ENCODE results near the gene DNAH10.
"Not testable (repeated sequence)": the region's sequence is repeated elsewhere in the genome, so short reads cannot be mapped to it uniquely, and the experiment has no call there.

DNAH10 gene

DNA sequence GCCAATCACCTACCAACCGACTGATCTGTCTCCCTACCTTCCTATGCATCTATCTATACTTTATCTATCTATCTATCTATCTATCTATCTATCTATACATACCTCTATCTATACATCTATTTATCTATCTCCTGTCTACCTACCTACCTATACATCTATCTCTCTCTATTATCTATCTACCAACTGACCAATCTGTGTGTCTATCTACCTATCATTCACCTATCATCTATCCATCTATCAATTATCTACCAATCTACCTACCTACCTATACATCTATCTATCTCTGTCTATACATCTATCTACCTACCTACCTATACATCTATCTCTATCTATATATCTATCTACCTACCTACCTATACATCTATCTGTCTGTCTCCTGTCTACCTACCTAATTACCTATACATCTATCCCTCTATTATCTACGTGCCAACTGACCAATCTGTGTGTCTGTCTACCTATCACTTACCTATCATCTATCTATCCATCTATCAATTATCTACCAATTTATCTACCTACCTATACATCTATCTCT lies 3.5 kb downstream of the DNAH10 start:
- H3K4me3 ChIP-seq (ENCODE audit: low read depth, low read length): no peak overlapping the region
- no peaks in the 10 kb centered on the region for H3K36me3 ChIP-seq (ENCODE audit: control insufficient read depth, insufficient read depth, low read length)
- peaks cover 6% of the 10 kb centered on the region; the same call in 1 of the 2 replicates for H3K4me1 ChIP-seq (ENCODE audit: control insufficient read depth, insufficient read depth, low read length)
- peaks cover 3% of the 10 kb centered on the region for H3K27me3 ChIP-seq (ENCODE audit: control insufficient read depth, insufficient read depth, low read length)
- H3K9ac ChIP-seq (ENCODE audit: low read depth, low read length): no peak overlapping the region
- H3K9me3 ChIP-seq (ENCODE audit: control insufficient read depth, insufficient read depth, low read length): no peaks in the 10 kb centered on the region
- no peak overlapping the region for H3K27ac ChIP-seq (ENCODE audit: low read depth, low read length)

GRCh38 chr12:123767613-123768012 lies 5.5 kb downstream of the DNAH10 start:
- H3K9ac ChIP-seq (ENCODE audit: low read depth, low read length): no peak overlapping the region
- peaks cover under 1% of the 10 kb centered on the region for H3K27me3 ChIP-seq (ENCODE audit: control insufficient read depth, insufficient read depth, low read length)
- no peaks in the 10 kb centered on the region for H3K9me3 ChIP-seq (ENCODE audit: control insufficient read depth, insufficient read depth, low read length)
- no peaks in the 10 kb centered on the region for H3K36me3 ChIP-seq (ENCODE audit: control insufficient read depth, insufficient read depth, low read length)
- H3K4me3 ChIP-seq (ENCODE audit: low read depth, low read length): no peak overlapping the region
- H3K4me1 ChIP-seq (ENCODE audit: control insufficient read depth, insufficient read depth, low read length): no peaks in the 10 kb centered on the region
- H3K27ac ChIP-seq (ENCODE audit: low read depth, low read length): no peak overlapping the region

DNA sequence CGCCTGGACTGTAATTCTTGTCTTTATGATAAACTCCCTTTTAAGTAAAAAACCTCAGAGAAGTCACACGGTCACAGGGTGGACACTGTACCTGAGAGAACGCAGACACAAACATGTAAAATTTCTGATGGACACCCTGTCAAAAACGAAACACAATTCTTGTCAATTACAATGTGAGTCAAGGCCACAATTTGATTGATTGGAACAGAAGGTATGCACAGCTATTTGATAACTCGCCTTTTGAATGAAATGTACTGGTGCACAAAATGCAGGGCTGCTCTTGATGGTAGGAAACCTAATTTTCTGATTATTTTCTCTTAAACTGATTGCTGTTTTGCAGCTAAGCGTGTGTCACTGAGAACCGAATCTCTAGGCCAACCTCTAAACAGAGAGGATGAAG lies 9.2 kb downstream of the DNAH10 start:
- H3K27me3 ChIP-seq (ENCODE audit: control insufficient read depth, insufficient read depth, low read length): no peaks in the 10 kb centered on the region
- H3K4me1 ChIP-seq (ENCODE audit: control insufficient read depth, insufficient read depth, low read length): no peaks in the 10 kb centered on the region
- H3K36me3 ChIP-seq (ENCODE audit: control insufficient read depth, insufficient read depth, low read length): no peaks in the 10 kb centered on the region
- no peak overlapping the region for H3K27ac ChIP-seq (ENCODE audit: low read depth, low read length)
- H3K4me3 ChIP-seq (ENCODE audit: low read depth, low read length): no peak overlapping the region
- H3K9ac ChIP-seq (ENCODE audit: low read depth, low read length): no peak overlapping the region
- H3K9me3 ChIP-seq (ENCODE audit: control insufficient read depth, insufficient read depth, low read length): no peaks in the 10 kb centered on the region

- H3K27ac ChIP-seq (ENCODE audit: low read depth, low read length): no peak overlapping the region
- H3K9ac ChIP-seq (ENCODE audit: low read depth, low read length): no peak overlapping the region
- no peaks in the 10 kb centered on the region for H3K36me3 ChIP-seq (ENCODE audit: control insufficient read depth, insufficient read depth, low read length)
- H3K4me1 ChIP-seq (ENCODE audit: control insufficient read depth, insufficient read depth, low read length): no peaks in the 10 kb centered on the region
- no peak overlapping the region for H3K4me3 ChIP-seq (ENCODE audit: low read depth, low read length)
- no peaks in the 10 kb centered on the region for H3K9me3 ChIP-seq (ENCODE audit: control insufficient read depth, insufficient read depth, low read length)
- H3K27me3 ChIP-seq (ENCODE audit: control insufficient read depth, insufficient read depth, low read length): no peaks in the 10 kb centered on the region
Measured at GRCh38 chr12:123772074-123772473, 10.0 kb downstream of the DNAH10 start.

GRCh38 chr12:123773375-123773774 lies 11.3 kb downstream of the DNAH10 start:
- no peaks in the 10 kb centered on the region for H3K36me3 ChIP-seq (ENCODE audit: control insufficient read depth, insufficient read depth, low read length)
- no peaks in the 10 kb centered on the region for H3K4me1 ChIP-seq (ENCODE audit: control insufficient read depth, insufficient read depth, low read length)
- no peaks in the 10 kb centered on the region for H3K9me3 ChIP-seq (ENCODE audit: control insufficient read depth, insufficient read depth, low read length)
- H3K27ac ChIP-seq (ENCODE audit: low read depth, low read length): no peak overlapping the region
- no peak overlapping the region for H3K4me3 ChIP-seq (ENCODE audit: low read depth, low read length)
- no peak overlapping the region for H3K9ac ChIP-seq (ENCODE audit: low read depth, low read length)
- H3K27me3 ChIP-seq (ENCODE audit: control insufficient read depth, insufficient read depth, low read length): no peaks in the 10 kb centered on the region

DNA sequence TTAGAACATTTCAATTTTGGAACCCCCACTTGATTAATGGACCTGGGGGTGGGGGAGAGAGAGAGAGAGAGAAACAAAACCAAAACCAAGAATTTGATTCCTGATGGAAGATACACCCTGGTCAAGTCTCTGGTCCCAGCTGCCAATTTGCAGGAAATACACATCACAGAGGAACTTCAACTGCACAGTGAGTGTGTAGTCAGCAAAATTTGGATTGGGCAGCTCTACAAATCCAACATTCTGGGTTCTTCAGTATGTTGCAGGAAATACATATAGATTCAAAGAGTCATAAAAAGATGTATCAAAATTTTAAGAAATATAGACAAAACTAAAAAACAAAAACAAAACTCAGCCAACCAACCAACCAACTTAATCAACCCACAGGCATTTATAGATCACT lies 17.4 kb downstream of the DNAH10 start:
- Histone ChIP-seq H3K27me3 (ENCODE audit: control insufficient read depth, insufficient read depth, low read length) (no peaks in the 10 kb centered on the region), H3K4me3 (ENCODE audit: low read depth, low read length) (no peak overlapping the region), H3K36me3 (ENCODE audit: control insufficient read depth, insufficient read depth, low read length) (no peaks in the 10 kb centered on the region), H3K9ac (ENCODE audit: low read depth, low read length) (no peak overlapping the region), H3K4me1 (ENCODE audit: control insufficient read depth, insufficient read depth, low read length) (no peaks in the 10 kb centered on the region), H3K9me3 (ENCODE audit: control insufficient read depth, insufficient read depth, low read length) (no peaks in the 10 kb centered on the region), H3K27ac (ENCODE audit: low read depth, low read length) (no peak overlapping the region)

DNA sequence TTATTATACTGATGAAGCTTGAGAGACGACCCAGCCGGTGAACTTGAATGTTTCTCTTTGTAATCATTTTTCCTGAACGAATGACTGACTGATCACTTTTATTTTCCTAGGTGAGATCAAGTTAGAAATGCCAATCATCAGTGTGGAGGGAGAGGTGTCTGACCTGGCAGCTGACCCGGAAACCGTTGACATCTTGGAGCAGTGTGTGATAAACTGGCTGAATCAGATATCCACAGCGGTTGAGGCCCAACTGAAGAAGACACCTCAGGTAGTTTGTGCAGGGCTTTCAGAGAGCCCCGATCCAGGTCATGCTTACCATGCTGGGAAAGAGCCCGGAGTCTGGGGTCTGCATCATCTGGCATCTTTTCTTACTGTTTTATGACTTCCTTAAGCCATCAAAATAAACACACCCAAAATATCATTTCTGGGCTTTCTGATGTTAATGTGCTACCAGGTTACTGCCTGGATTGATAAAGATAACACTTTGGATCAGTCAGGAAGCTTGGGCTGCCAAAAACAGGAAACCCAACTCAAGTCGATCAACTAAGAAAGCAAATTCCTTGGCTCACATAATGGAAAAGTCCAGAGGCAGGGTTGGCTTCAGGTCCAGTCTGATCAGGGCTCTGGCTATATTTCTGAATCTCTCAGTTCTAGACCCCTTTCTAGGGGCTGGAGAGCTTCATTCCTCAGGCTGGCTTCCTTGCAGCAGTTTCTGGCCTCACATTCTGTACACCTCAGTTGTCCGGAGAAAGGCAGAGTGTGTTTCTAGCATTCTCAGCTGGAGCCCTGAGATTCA lies 21.1 kb downstream of the DNAH10 start:
- Histone ChIP-seq H3K36me3 (ENCODE audit: control insufficient read depth, insufficient read depth, low read length) (no peaks in the 10 kb centered on the region), H3K4me3 (ENCODE audit: low read depth, low read length) (no peak overlapping the region), H3K4me1 (ENCODE audit: control insufficient read depth, insufficient read depth, low read length) (no peaks in the 10 kb centered on the region), H3K27ac (ENCODE audit: low read depth, low read length) (no peak overlapping the region), H3K9ac (ENCODE audit: low read depth, low read length) (no peak overlapping the region), H3K27me3 (ENCODE audit: control insufficient read depth, insufficient read depth, low read length) (no peaks in the 10 kb centered on the region), H3K9me3 (ENCODE audit: control insufficient read depth, insufficient read depth, low read length) (no peaks in the 10 kb centered on the region)

DNA sequence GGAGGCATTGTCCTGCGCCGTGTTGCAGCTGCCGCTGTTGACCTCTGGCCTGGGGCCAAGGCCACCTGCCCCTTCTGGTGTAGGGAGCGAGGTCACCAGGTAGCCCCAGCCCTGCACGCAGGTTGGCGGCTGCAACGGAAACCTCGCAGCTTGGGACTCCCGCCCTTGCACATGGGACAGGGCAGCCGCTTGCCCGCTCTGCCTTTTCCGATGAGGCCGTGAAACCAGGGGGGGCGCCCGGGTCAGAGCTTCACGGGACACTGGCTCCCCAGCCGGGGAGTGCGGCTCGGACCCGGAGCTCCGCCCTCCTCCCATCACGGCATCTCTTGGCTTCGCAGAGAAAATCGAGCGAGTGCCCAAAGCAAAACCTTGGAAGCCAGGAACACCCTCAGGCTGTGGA lies 25.4 kb downstream of the DNAH10 start:
- no peaks in the 10 kb centered on the region for H3K4me1 ChIP-seq (ENCODE audit: control insufficient read depth, insufficient read depth, low read length)
- H3K27me3 ChIP-seq (ENCODE audit: control insufficient read depth, insufficient read depth, low read length): no peaks in the 10 kb centered on the region
- H3K27ac ChIP-seq (ENCODE audit: low read depth, low read length): no peak overlapping the region
- no peaks in the 10 kb centered on the region for H3K9me3 ChIP-seq (ENCODE audit: control insufficient read depth, insufficient read depth, low read length)
- H3K36me3 ChIP-seq (ENCODE audit: control insufficient read depth, insufficient read depth, low read length): no peaks in the 10 kb centered on the region
- H3K9ac ChIP-seq (ENCODE audit: low read depth, low read length): no peak overlapping the region
- H3K4me3 ChIP-seq (ENCODE audit: low read depth, low read length): no peak overlapping the region

DNA sequence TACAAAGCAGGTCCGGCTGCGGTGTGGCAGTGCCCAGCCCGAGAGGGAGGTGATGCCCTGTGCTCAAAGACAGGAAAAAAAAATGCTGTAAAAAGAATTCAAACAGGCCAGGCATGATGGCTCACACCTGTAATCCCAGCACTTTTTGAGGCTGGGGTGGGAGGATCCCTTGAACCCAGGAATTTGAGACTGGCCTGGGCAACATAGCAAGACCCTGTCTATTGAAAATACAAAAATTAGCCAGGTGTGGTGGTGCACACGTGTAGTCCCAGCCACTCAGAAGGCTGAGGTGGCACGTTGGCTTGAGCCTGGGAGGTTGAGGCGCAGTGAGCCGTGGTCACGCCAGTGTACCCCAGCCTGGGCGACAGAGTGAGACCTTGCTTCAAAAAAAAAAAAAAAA lies 26.4 kb downstream of the DNAH10 start:
- H3K27me3 ChIP-seq (ENCODE audit: control insufficient read depth, insufficient read depth, low read length): no peaks in the 10 kb centered on the region

DNA sequence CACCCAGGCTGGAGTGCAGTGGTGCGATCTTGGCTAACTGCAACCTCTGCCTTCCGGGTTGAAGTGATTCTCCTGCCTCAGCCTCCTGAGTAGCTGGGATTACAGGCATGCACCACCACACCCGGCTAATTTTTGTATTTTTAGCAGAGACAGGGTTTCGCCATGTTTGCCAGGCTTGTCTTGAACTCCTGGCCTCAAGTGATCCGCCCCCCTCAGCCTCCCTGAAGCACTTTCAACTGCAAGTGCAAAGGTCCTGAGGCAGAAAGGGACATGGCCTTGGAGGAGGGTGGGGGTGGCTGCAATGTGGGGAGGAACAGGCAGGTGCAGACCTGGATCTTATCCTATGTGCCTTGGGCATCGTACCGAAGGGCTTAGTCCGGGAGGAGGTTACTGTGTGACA lies 27.3 kb downstream of the DNAH10 start:
- H3K4me1 ChIP-seq (ENCODE audit: control insufficient read depth, insufficient read depth, low read length): not testable (repeated sequence)

More for the DNA sequence above, 26.4 kb downstream of the DNAH10 start:
- Histone ChIP-seq H3K9me3 (ENCODE audit: control insufficient read depth, insufficient read depth, low read length) (no peaks in the 10 kb centered on the region), H3K4me3 (ENCODE audit: low read depth, low read length) (no peak overlapping the region), H3K4me1 (ENCODE audit: control insufficient read depth, insufficient read depth, low read length) (no peaks in the 10 kb centered on the region), H3K9ac (ENCODE audit: low read depth, low read length) (no peak overlapping the region), H3K27ac (ENCODE audit: low read depth, low read length) (no peak overlapping the region), H3K36me3 (ENCODE audit: control insufficient read depth, insufficient read depth, low read length) (no peaks in the 10 kb centered on the region)

GRCh38 chr12:123790905-123791467 lies 28.9 kb downstream of the DNAH10 start:
- H3K9ac ChIP-seq (ENCODE audit: low read depth, low read length): no peak overlapping the region

More for the DNA sequence above, 27.3 kb downstream of the DNAH10 start:
- not testable (repeated sequence) for H3K9me3 ChIP-seq (ENCODE audit: control insufficient read depth, insufficient read depth, low read length); H3K27me3 ChIP-seq (ENCODE audit: control insufficient read depth, insufficient read depth, low read length); H3K27ac ChIP-seq (ENCODE audit: low read depth, low read length); H3K4me3 ChIP-seq (ENCODE audit: low read depth, low read length); H3K9ac ChIP-seq (ENCODE audit: low read depth, low read length); H3K36me3 ChIP-seq (ENCODE audit: control insufficient read depth, insufficient read depth, low read length)

More at GRCh38 chr12:123790905-123791467, 28.9 kb downstream of the DNAH10 start:
- Histone ChIP-seq H3K27me3 (ENCODE audit: control insufficient read depth, insufficient read depth, low read length) (no peaks in the 10 kb centered on the region), H3K9me3 (ENCODE audit: control insufficient read depth, insufficient read depth, low read length) (no peaks in the 10 kb centered on the region), H3K27ac (ENCODE audit: low read depth, low read length) (no peak overlapping the region), H3K4me1 (ENCODE audit: control insufficient read depth, insufficient read depth, low read length) (no peaks in the 10 kb centered on the region), H3K4me3 (ENCODE audit: low read depth, low read length) (no peak overlapping the region), H3K36me3 (ENCODE audit: control insufficient read depth, insufficient read depth, low read length) (no peaks in the 10 kb centered on the region)
